Measurements from ENCODE around the gene KLHDC7B.
"Not testable (repeated sequence)": the region's sequence is repeated elsewhere in the genome, so short reads cannot be mapped to it uniquely, and the experiment has no call there.

Gene KLHDC7B

GRCh38 chr22:50507991-50508884, 37.5 kb upstream of the KLHDC7B start, which contains the start of gene NCAPH2:
TSS of gene NCAPH2 (plus strand) at chr22:50508224. CDS start at chr22:50508338, 114 bp downstream.
- H3K4me1 Mint-ChIP-seq (ENCODE audit: low read depth): peaks cover 24% of the 10 kb centered on the region
- H3K36me3 Mint-ChIP-seq (ENCODE audit: low read depth): peaks cover 62% of the 10 kb centered on the region
- no peaks in the 10 kb centered on the region for H3K9me3 Mint-ChIP-seq
- no peaks in the 10 kb centered on the region for H3K27me3 Mint-ChIP-seq
- peak within 1 kb of the TSS; percentile 98 for H3K4me3 Mint-ChIP-seq
- H3K27ac Mint-ChIP-seq: peak within 1 kb of the TSS; percentile 98
- DNase-seq: peak; percentile 100

DNA sequence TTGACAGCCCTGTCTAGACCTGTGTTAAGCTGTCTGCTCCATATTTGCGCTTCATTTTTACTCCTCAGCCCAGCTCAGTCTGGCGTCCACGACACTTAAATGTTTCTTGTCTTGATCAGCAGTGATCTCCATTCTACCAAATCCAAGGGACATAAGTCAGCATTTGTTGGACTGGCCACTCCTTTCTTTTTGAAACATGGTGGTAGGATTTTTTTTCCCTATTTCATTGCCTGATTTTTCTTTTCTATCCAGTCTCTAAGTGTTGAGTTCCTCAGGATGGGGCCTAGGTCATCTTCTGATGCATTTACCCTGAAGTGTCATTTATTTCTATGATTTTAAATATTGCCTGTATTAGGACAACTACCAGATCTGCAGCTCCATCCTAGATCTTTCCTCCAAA, 36.8 kb upstream of the KLHDC7B start:
- Mint-ChIP-seq H3K27ac (peak overlapping the region; percentile 98), H3K27me3 (no peaks in the 10 kb centered on the region), H3K9me3 (no peaks in the 10 kb centered on the region), H3K4me1 (ENCODE audit: low read depth) (peaks cover 26% of the 10 kb centered on the region), H3K4me3 (peak overlapping the region; percentile 93), H3K36me3 (ENCODE audit: low read depth) (peaks cover 65% of the 10 kb centered on the region)
- no peak for DNase-seq

- peaks cover 84% of the 10 kb centered on the region for H3K36me3 Mint-ChIP-seq (ENCODE audit: low read depth)
Observed at GRCh38 chr22:50513175-50513574, 32.5 kb upstream of the KLHDC7B start.

GRCh38 chr22:50516068-50516467, 29.6 kb upstream of the KLHDC7B start:
- Mint-ChIP-seq H3K27ac (no peak overlapping the region), H3K27me3 (no peaks in the 10 kb centered on the region), H3K4me1 (ENCODE audit: low read depth) (peaks cover 24% of the 10 kb centered on the region), H3K4me3 (no peak overlapping the region), H3K9me3 (no peaks in the 10 kb centered on the region), H3K36me3 (ENCODE audit: low read depth) (peaks cover 90% of the 10 kb centered on the region)
- no peak for DNase-seq

More at GRCh38 chr22:50513175-50513574, 32.5 kb upstream of the KLHDC7B start:
- no peak overlapping the region for H3K4me3 Mint-ChIP-seq
- no peak overlapping the region for H3K27ac Mint-ChIP-seq
- no peak for DNase-seq
- H3K9me3 Mint-ChIP-seq: no peaks in the 10 kb centered on the region
- H3K27me3 Mint-ChIP-seq: no peaks in the 10 kb centered on the region
- H3K4me1 Mint-ChIP-seq (ENCODE audit: low read depth): peaks cover 36% of the 10 kb centered on the region

DNA sequence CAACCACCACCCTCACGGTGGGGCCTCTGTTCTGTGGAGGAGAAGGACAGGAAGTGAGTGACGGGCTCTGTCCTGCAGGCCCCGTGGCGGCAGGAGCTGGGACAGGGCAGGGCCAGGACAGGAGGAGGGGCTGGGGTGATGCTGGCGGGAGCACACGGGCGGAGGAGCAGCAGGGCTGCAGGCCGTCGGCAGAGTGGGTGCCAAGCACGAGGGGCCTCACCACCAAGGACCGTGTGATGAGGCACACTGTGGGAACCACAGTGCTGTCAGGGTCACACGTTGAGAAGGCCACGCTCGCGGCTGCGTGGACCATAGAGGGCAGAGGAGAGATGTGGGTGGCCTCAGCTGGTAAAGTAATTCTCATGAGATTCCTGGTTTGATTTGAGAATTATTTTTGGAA, 28.8 kb upstream of the KLHDC7B start:
- Mint-ChIP-seq H3K27me3 (no peaks in the 10 kb centered on the region), H3K4me3 (no peak overlapping the region), H3K36me3 (ENCODE audit: low read depth) (peaks cover 94% of the 10 kb centered on the region), H3K27ac (no peak overlapping the region), H3K9me3 (no peaks in the 10 kb centered on the region), H3K4me1 (ENCODE audit: low read depth) (peaks cover 24% of the 10 kb centered on the region)
- DNase-seq: no peak

GRCh38 chr22:50517495-50518260, 28.0 kb upstream of the KLHDC7B start:
- Mint-ChIP-seq H3K36me3 (ENCODE audit: low read depth) (peaks cover 92% of the 10 kb centered on the region), H3K27me3 (no peaks in the 10 kb centered on the region), H3K9me3 (no peaks in the 10 kb centered on the region), H3K27ac (no peak overlapping the region), H3K4me3 (no peak overlapping the region), H3K4me1 (ENCODE audit: low read depth) (peaks cover 17% of the 10 kb centered on the region)
- no peak for DNase-seq

DNA sequence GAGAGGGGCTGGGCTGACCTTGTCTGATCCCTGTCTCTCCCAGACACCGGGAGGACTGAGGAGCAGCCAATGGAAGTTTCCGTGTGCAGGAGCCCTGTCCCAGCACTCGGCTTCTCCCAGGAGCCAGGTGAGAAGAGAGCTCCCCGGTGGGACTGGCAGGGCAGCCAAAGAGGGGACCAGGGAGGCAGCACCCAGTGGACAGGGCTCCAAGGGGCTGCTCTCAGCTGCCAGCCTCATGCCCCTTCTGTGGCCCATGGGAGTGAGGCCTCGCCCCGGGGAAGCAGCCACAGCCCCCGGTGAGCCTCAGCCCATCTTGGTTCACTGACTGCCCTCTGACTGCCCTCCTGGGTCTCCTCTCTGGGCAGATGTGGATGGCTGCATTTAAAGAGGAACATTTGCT, 27.1 kb upstream of the KLHDC7B start:
- DNase-seq: no peak
- H3K4me3 Mint-ChIP-seq: no peak overlapping the region
- H3K36me3 Mint-ChIP-seq (ENCODE audit: low read depth): peaks cover 95% of the 10 kb centered on the region
- no peak overlapping the region for H3K27ac Mint-ChIP-seq
- peaks cover 19% of the 10 kb centered on the region for H3K4me1 Mint-ChIP-seq (ENCODE audit: low read depth)
- H3K27me3 Mint-ChIP-seq: no peaks in the 10 kb centered on the region
- no peaks in the 10 kb centered on the region for H3K9me3 Mint-ChIP-seq

DNA sequence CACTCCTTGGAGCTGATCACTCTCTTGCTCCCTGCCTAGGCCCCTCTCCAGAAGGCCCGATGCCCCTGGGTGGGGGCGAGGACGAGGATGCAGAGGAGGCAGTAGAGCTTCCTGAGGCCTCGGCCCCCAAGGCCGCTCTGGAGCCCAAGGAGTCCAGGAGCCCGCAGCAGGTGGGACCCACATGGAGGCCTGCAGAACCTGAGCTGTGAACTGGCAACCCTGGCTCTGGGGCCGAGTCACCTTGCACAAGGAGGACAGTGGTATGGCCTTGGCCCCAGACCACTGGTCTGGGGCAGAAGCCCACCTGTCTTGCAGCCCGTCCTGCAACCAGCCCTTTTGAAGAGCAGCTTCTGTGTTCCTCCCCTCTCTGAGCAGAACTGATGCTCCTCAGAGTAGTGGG, 26.5 kb upstream of the KLHDC7B start:
- Mint-ChIP-seq H3K27ac (no peak overlapping the region), H3K36me3 (ENCODE audit: low read depth) (peaks cover 95% of the 10 kb centered on the region), H3K27me3 (no peaks in the 10 kb centered on the region), H3K4me3 (no peak overlapping the region), H3K4me1 (ENCODE audit: low read depth) (peaks cover 20% of the 10 kb centered on the region), H3K9me3 (no peaks in the 10 kb centered on the region)
- DNase-seq: no peak

- H3K9me3 Mint-ChIP-seq, H3K4me3 Mint-ChIP-seq, DNase-seq, H3K27ac Mint-ChIP-seq, H3K27me3 Mint-ChIP-seq: not testable (repeated sequence)
- Mint-ChIP-seq H3K36me3 (ENCODE audit: low read depth) (peaks cover 94% of the 10 kb centered on the region), H3K4me1 (ENCODE audit: low read depth) (peaks cover 19% of the 10 kb centered on the region)
Observed at GRCh38 chr22:50520184-50520583, 25.5 kb upstream of the KLHDC7B start.

- Mint-ChIP-seq H3K4me1 (ENCODE audit: low read depth) (peaks cover 16% of the 10 kb centered on the region), H3K27ac (no peak overlapping the region), H3K36me3 (ENCODE audit: low read depth) (peaks cover 89% of the 10 kb centered on the region), H3K27me3 (no peaks in the 10 kb centered on the region), H3K9me3 (no peaks in the 10 kb centered on the region), H3K4me3 (no peak overlapping the region)
- no peak for DNase-seq
Observed at GRCh38 chr22:50520826-50521453, 24.8 kb upstream of the KLHDC7B start.

DNA sequence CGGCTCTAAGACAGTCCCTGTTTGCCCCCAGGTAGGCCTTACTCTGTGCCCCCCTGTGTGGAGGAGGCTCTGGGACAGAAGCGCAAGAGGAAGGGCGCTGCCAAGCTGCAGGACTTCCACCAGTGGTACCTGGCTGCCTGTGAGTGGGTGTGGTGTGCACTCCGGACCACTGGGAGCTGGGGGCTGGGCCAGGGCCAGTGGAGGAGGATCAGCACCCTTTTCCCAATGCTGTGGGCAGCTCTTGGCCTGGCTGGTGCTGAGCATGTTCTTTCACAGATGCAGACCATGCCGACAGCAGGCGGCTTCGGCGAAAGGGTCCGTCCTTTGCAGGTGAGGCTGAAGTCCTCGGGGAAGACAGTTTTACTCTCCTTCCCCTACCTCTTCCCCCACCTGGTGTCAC, 24.0 kb upstream of the KLHDC7B start:
- no peak overlapping the region for H3K27ac Mint-ChIP-seq
- H3K36me3 Mint-ChIP-seq (ENCODE audit: low read depth): peaks cover 82% of the 10 kb centered on the region

DNA sequence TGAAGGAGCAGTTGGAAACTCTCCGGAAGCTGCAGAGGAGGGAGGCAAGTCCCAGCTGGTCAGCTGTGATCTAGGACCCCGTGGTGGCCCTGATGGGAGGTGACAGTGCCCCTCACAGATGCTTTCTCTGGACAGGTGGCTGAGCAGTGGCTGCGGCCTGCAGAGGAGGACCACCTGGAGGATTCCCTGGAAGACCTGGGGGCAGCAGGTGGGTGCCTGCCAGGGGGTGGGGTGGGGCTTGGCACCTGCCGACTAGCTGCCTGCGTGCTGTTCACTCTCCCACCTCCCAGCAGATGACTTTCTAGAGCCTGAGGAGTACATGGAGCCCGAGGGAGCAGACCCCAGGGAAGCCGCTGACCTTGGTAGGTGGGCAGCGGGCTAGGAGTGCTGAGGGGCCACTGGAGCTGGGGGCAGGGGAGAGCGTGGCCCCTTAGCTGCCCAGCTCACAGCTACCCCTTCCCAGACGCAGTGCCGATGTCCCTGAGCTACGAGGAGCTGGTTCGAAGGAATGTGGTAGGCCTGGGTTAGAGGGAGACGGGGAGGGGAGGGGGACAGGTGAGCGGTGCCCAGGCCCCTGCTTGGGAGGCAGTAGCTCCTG, 23.4 kb upstream of the KLHDC7B start:
- DNase-seq: no peak
- Mint-ChIP-seq H3K9me3 (no peaks in the 10 kb centered on the region), H3K4me3 (no peak overlapping the region), H3K27ac (no peak overlapping the region), H3K36me3 (ENCODE audit: low read depth) (peaks cover 80% of the 10 kb centered on the region), H3K27me3 (no peaks in the 10 kb centered on the region), H3K4me1 (ENCODE audit: low read depth) (peaks cover 21% of the 10 kb centered on the region)

More for the DNA sequence above, 24.0 kb upstream of the KLHDC7B start:
- no peak overlapping the region for H3K4me3 Mint-ChIP-seq
- H3K9me3 Mint-ChIP-seq: no peaks in the 10 kb centered on the region
- H3K4me1 Mint-ChIP-seq (ENCODE audit: low read depth): peaks cover 15% of the 10 kb centered on the region
- DNase-seq: no peak
- H3K27me3 Mint-ChIP-seq: no peaks in the 10 kb centered on the region

GRCh38 chr22:50522806-50523438, 22.8 kb upstream of the KLHDC7B start:
- Mint-ChIP-seq H3K4me1 (ENCODE audit: low read depth) (peaks cover 27% of the 10 kb centered on the region), H3K9me3 (no peaks in the 10 kb centered on the region), H3K36me3 (ENCODE audit: low read depth) (peaks cover 80% of the 10 kb centered on the region), H3K27me3 (no peaks in the 10 kb centered on the region), H3K4me3 (peak overlapping the region; percentile 92), H3K27ac (peak overlapping the region; percentile 74)
- no peak for DNase-seq

- Mint-ChIP-seq H3K4me3 (peak overlapping the region; percentile 92), H3K36me3 (ENCODE audit: low read depth) (peaks cover 80% of the 10 kb centered on the region), H3K4me1 (ENCODE audit: low read depth) (peaks cover 32% of the 10 kb centered on the region), H3K27me3 (no peaks in the 10 kb centered on the region), H3K9me3 (no peaks in the 10 kb centered on the region), H3K27ac (peak overlapping the region; percentile 74)
- DNase-seq: no peak
Observed at GRCh38 chr22:50523458-50523805, 22.3 kb upstream of the KLHDC7B start.
